Measurements from ENCODE around the gene RYK.

- peak in 1 of 3 experiments; percentile 27 for TF ChIP-seq CTCF (optimal IDR thresholded peaks at IDR 0.05 in 1 of 3, IDR thresholded peaks at IDR 0.05 in 1 of 3, conservative IDR thresholded peaks at IDR 0.05 in 1 of 3; ENCODE audit: extremely low read depth in 1 of 3, insufficient read depth in 2 of 3, low read length in 3 of 3)
- TF ChIP-seq EZH2 (IDR thresholded peaks at IDR 0.05; ENCODE audit: low read length), result no peak
These were observed 124.5 kb downstream of the RYK start for GRCh38 chr3:134126153-134126552.
